Mucosa of stomach (tissue), 1 donor: Measurements from ENCODE around the gene MELTF.
"Not testable (repeated sequence)": the region's sequence is repeated elsewhere in the genome, so short reads cannot be mapped to it uniquely, and the experiment has no call there.

Experiments
- H3K27me3 ChIP-seq: one replicate; pipeline ENCODE4 v1.7.0; 2013; ENCODE audit warnings: mild to moderate bottlenecking, low read length; ENCODE audit not compliant: control insufficient read depth, insufficient read depth
- H3K36me3 ChIP-seq: one replicate; pipeline ENCODE4 v1.7.0; 2013; ENCODE audit warnings: low read length; ENCODE audit not compliant: control insufficient read depth, insufficient read depth
- H3K4me1 ChIP-seq: one replicate; pipeline ENCODE4 v1.7.0; 2013; ENCODE audit warnings: mild to moderate bottlenecking, low read length; ENCODE audit not compliant: control insufficient read depth, insufficient read depth
- H3K4me3 ChIP-seq: one replicate; pipeline ENCODE4 v1.7.0; 2013; ENCODE audit warnings: low read length
- H3K9ac ChIP-seq: one replicate; pipeline ENCODE4 v1.7.0; 2013; ENCODE audit warnings: mild to moderate bottlenecking, low read length, moderate library complexity
- H3K9me3 ChIP-seq: one replicate; pipeline ENCODE4 v1.7.0; 2013; ENCODE audit warnings: mild to moderate bottlenecking, low read length, moderate library complexity; ENCODE audit not compliant: control insufficient read depth
- donor health status: Pancreatic carcinoma.

MELTF gene

DNA sequence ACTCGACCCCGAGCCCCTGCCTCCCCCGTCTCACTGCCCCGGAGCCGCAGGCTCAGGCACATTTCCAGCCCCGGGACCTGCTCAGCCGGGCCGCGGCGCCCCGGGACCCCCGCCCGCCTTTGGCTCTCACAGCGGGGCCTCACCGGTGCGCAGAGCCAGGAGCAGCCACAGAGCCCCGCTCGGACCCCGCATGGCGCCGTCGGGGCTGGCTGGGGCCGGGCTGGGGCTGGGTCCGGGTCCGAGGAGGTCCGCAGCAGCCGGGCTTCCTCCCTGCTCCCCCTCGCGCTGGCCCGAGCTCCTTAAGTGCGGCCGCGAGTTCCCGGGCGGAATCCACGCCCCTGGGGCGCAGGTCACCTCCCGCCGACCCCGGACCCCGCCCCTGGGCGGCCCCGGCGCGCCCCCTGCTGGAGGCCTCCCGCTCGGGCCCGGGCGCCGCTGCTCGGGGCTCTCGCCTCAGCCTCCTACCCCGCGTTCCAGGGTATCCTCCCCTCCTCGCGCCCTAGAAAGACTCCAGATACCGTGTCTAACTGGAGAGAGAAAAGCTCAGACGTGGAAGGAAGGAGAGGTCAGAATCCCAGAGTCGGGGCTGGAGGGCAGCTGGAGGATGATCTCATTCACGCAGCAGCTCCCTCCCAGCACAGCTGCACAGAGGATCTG is at the start of gene MELTF:
MELTF (minus strand) TSS at position 307 of the 657 bp plus-strand sequence; CDS start at position 192, 115 bp downstream.
- Histone ChIP-seq H3K9ac (peak within 1 kb of the TSS; percentile 15), H3K27me3 (peaks cover 17% of the 10 kb centered on the region), H3K36me3 (no peaks in the 10 kb centered on the region)

DNA sequence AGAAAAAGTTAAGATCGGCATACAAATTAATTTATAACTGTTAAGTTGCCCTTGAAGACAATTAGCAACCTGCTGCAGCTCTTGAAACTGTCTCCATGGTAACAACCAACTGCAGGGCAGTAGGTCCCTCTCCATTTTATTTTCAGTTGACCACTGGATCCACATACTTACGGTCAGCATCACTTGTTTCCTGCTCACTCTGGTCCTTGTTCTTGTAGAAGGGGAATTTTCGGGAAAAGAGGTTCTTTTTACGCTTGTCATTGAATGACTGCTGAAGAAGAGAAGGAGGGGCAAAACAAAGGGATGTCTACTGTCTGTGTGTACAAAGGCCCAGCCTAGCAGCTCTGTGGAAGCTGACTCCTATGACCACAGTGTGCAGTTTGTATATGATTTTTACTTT is 46.8 kb upstream of the MELTF start:
- Histone ChIP-seq H3K27me3 (no peaks in the 10 kb centered on the region), H3K4me3 (no peak overlapping the region), H3K36me3 (no peaks in the 10 kb centered on the region), H3K9ac (no peak overlapping the region), H3K4me1 (no peaks in the 10 kb centered on the region), H3K9me3 (no peaks in the 10 kb centered on the region)

More for the DNA sequence above, at the start of gene MELTF:
- H3K4me3 ChIP-seq, result no peak within 1 kb of the TSS
- peaks cover 27% of the 10 kb centered on the region for H3K4me1 ChIP-seq
- H3K9me3 ChIP-seq, result no peaks in the 10 kb centered on the region

GRCh38 chr3:197068077-197068476 is 38.5 kb upstream of the MELTF start:
- H3K4me3 ChIP-seq, result no peak overlapping the region
- no peaks in the 10 kb centered on the region for H3K9me3 ChIP-seq
- no peaks in the 10 kb centered on the region for H3K27me3 ChIP-seq
- H3K4me1 ChIP-seq, result no peaks in the 10 kb centered on the region
- no peaks in the 10 kb centered on the region for H3K36me3 ChIP-seq
- H3K9ac ChIP-seq, result no peak overlapping the region

GRCh38 chr3:197064771-197065170 is 35.2 kb upstream of the MELTF start:
- no peaks in the 10 kb centered on the region for H3K27me3 ChIP-seq
- no peak overlapping the region for H3K9ac ChIP-seq
- no peaks in the 10 kb centered on the region for H3K9me3 ChIP-seq
- H3K4me3 ChIP-seq, result no peak overlapping the region
- H3K36me3 ChIP-seq, result no peaks in the 10 kb centered on the region
- no peaks in the 10 kb centered on the region for H3K4me1 ChIP-seq

DNA sequence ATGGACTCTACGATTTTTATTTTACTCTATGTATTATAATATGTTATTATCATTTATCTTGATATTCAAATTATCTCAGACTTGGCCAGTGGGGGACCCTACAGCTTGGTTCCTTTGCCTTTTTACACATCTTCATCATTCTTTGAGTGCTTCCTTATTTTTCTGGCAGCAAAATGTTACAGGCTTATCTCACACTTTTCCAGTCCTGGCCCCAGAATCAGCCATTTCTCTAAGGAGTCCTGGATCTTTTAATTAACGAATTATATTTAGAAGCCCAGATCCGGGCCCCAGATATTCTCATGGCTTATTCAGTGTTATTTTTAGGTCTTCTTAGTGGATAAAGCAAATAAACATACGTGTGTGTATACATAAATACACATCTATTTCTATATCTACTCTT is 32.8 kb upstream of the MELTF start:
- Histone ChIP-seq H3K4me3 (no peak overlapping the region), H3K9me3 (no peaks in the 10 kb centered on the region), H3K36me3 (no peaks in the 10 kb centered on the region), H3K27me3 (no peaks in the 10 kb centered on the region), H3K4me1 (no peaks in the 10 kb centered on the region), H3K9ac (no peak overlapping the region)

- H3K4me3 ChIP-seq, H3K9ac ChIP-seq, H3K36me3 ChIP-seq, H3K4me1 ChIP-seq, H3K9me3 ChIP-seq, H3K27me3 ChIP-seq: not testable (repeated sequence)
Measured at GRCh38 chr3:197051637-197052036, 22.0 kb upstream of the MELTF start.

DNA sequence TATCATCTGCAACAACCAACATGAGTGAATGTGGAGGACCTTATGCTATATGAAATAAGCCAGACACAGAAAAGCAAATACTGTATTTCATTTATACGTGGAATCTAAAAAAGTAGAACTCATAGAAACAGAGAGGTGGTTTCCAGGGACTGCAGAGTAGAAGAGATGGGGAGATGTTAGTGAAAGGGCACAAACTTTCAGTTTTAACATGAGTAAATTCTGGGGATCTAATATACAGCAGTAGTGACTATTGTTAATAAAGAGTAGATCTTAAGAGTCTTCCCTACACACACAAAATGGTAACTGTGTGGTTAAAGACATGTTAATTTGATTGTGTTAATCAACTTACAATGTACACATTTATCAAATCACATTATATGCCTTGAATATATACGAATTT is 20.9 kb upstream of the MELTF start:
- Histone ChIP-seq H3K36me3 (no peaks in the 10 kb centered on the region), H3K4me3 (no peak overlapping the region), H3K4me1 (no peaks in the 10 kb centered on the region), H3K9ac (no peak overlapping the region), H3K27me3 (no peaks in the 10 kb centered on the region), H3K9me3 (no peaks in the 10 kb centered on the region)

DNA sequence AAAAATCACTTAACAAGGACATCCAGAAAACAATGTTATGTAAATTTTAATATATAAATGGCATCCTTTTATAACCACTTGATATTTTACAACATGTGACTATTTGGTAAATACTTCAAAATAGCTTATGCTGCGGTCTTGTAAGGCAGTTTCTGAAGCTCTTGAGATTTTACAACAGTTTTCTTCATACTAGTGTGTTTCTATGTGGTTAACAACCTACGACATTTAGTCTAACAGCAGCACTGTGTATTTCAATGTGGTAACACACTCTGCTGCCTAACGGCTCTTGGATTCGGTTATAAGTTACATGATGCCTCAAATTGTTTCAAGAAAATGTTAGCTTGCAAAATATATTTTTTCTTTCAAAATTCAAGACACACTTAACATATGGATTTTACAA is 12.9 kb upstream of the MELTF start:
- Histone ChIP-seq H3K4me3 (no peak overlapping the region), H3K27me3 (no peaks in the 10 kb centered on the region), H3K36me3 (peaks cover 5% of the 10 kb centered on the region), H3K4me1 (no peaks in the 10 kb centered on the region), H3K9me3 (no peaks in the 10 kb centered on the region), H3K9ac (no peak overlapping the region)

DNA sequence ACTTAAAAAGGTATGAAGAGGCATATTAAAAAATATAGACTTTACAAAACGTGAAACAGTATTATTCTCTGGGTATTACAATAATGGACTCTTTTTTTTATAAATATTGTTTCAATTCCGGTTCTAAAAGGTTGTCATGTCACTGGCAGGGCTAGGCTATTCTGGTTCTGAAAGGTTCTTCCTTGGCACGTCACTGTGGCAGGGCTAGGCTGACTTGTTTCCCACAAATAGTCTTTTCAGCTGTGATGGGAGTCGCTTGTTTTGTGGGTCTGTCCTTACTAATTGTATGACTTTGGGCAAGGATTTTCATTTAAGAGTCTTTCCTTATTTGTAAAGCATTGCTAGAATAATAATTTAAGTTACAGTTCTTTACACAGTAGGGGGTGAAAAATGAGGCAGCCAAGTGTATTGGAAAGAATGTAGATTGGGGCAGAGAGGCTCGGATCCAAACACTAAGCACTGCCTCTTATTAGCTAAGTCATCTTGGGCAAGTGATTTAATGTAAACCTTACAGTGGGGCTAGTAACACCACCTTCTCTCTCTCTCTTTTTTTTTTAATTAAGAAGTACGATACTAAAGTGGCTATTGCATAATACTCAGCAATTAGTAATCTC is 12.4 kb upstream of the MELTF start:
- Histone ChIP-seq H3K36me3 (peaks cover 5% of the 10 kb centered on the region), H3K4me3 (no peak overlapping the region), H3K9me3 (no peaks in the 10 kb centered on the region), H3K4me1 (no peaks in the 10 kb centered on the region), H3K9ac (no peak overlapping the region), H3K27me3 (no peaks in the 10 kb centered on the region)

GRCh38 chr3:197040658-197041057 is 11.0 kb upstream of the MELTF start:
- no peak overlapping the region for H3K9ac ChIP-seq
- H3K9me3 ChIP-seq, result no peaks in the 10 kb centered on the region
- H3K36me3 ChIP-seq, result peaks cover 5% of the 10 kb centered on the region
- H3K4me3 ChIP-seq, result no peak overlapping the region
- no peaks in the 10 kb centered on the region for H3K27me3 ChIP-seq
- H3K4me1 ChIP-seq, result no peaks in the 10 kb centered on the region

DNA sequence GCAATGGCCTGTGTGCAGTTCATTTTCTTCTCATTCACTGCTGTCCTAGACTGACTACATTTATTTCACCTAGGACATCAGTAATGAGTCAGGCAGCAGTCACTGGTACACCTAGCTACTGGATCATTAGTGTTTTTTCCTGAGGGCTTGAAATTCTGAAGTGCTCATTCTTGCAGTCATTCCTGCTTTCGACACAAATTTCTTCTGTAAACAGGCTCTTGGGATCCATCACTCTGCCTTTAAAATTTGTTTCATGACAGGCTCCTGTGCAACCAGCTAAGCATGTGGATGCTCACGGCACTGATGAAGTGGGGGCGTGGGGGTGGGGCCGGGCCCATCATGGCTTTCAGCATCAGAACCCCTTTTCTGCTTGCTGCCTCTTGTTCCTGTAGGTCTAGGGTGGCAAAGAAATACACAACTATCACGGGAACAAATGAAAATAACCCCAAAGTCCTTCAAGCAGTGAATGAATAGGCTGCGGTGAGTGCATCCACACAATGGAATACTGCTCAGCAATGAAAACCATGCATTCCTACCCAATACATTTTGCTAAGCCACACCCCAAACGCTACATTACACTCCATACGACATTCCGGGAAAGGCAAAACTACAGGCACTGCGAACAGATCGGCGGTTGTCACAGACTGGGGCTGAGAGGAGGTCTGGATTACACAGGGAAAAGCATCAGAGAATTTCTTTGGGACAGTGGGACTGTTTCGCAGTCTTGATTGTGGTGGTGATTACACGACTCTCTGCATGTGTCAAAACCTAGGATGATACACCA is 9.3 kb upstream of the MELTF start:
- Histone ChIP-seq H3K9ac (no peak overlapping the region), H3K9me3 (no peaks in the 10 kb centered on the region), H3K4me1 (no peaks in the 10 kb centered on the region), H3K36me3 (no peaks in the 10 kb centered on the region), H3K27me3 (no peaks in the 10 kb centered on the region), H3K4me3 (no peak overlapping the region)

GRCh38 chr3:197035577-197035976 is 6.0 kb upstream of the MELTF start:
- Histone ChIP-seq H3K27me3 (peaks cover 5% of the 10 kb centered on the region), H3K4me3 (no peak overlapping the region), H3K9me3 (no peaks in the 10 kb centered on the region), H3K4me1 (peaks cover 7% of the 10 kb centered on the region), H3K9ac (no peak overlapping the region), H3K36me3 (no peaks in the 10 kb centered on the region)
